Keratinocyte (primary cell): ENCODE measurements around the gene MED23. TPM values are rescaled to one million over a fixed set of nuclear protein-coding genes. Genes with fewer than 3 reads are reported as not detected.

Experiments used
- DNase-seq: peaks from one replicate; pipeline ENCODE4 v3.0.0-alpha.2; 2011; ENCODE audit warnings: low read depth, missing footprints, low spot score
- FAIRE-seq: peaks from 2 replicates; lab custom pipeline; 2011; peaks lifted over from hg19 to GRCh38; lab: Jason Lieb, UNC
- H2AFZ ChIP-seq: 2 replicates; pipeline ENCODE4 v1.6.0; 2012; ENCODE audit warnings: low read length, control low read depth, inconsistent platforms; ENCODE audit not compliant: control insufficient read depth
- H3K27ac ChIP-seq: 2 replicates; pipeline ENCODE4 v1.5.1; 2011; ENCODE audit warnings: low read length; ENCODE audit not compliant: control insufficient read depth, insufficient read depth
- H3K27me3 ChIP-seq: 3 replicates; pipeline ENCODE4 v1.6.0; 2011; ENCODE audit warnings: low read length; ENCODE audit not compliant: control insufficient read depth, insufficient read depth; ENCODE audit errors: extremely low read depth
- H3K36me3 ChIP-seq, 2 experiments: 2 replicates in 1 of 2; 3 replicates in 1 of 2; pipeline ENCODE4 v1.5.1; 2011; ENCODE audit warnings: low read length in 2 of 2, mild to moderate bottlenecking in 1 of 2; ENCODE audit not compliant: control insufficient read depth in 2 of 2, insufficient read depth in 2 of 2; ENCODE audit errors: extremely low read depth in 1 of 2
- H3K4me1 ChIP-seq: 3 replicates; pipeline ENCODE4 v1.5.1; 2011; ENCODE audit warnings: low read length; ENCODE audit not compliant: control insufficient read depth, insufficient read depth; ENCODE audit errors: extremely low read depth
- H3K4me2 ChIP-seq: 3 replicates; pipeline ENCODE4 v1.6.0; 2011; ENCODE audit warnings: low read depth, low read length; ENCODE audit not compliant: control insufficient read depth, insufficient read depth; ENCODE audit errors: extremely low read depth
- H3K4me3 ChIP-seq, 3 experiments: fragments of 200-600 bp in 1 of 3; sonication (generic) in 1 of 3; 2 replicates in 2 of 3; 3 replicates in 1 of 3; pipeline ENCODE4 v1.5.1; 2011 to 2016; ENCODE audit warnings: low read length in 3 of 3, mild to moderate bottlenecking in 3 of 3, control low read depth in 2 of 3, inconsistent platforms in 1 of 3, low read depth in 1 of 3, mixed read lengths in 1 of 3, mixed run types in 1 of 3, moderate library complexity in 1 of 3; ENCODE audit not compliant: control insufficient read depth in 2 of 3, insufficient read depth in 2 of 3; ENCODE audit errors: extremely low read depth in 1 of 3
- H3K79me2 ChIP-seq: 2 replicates; pipeline ENCODE4 v1.6.0; 2012; ENCODE audit warnings: low read length; ENCODE audit not compliant: control insufficient read depth, insufficient read depth
- H3K9ac ChIP-seq: 3 replicates; pipeline ENCODE4 v1.6.0; 2011; ENCODE audit warnings: low read length; ENCODE audit not compliant: control insufficient read depth, insufficient read depth; ENCODE audit errors: extremely low read depth
- H3K9me1 ChIP-seq: 3 replicates; pipeline ENCODE4 v1.6.0; 2011; ENCODE audit warnings: low read length; ENCODE audit not compliant: control insufficient read depth, insufficient read depth; ENCODE audit errors: extremely low read depth
- H3K9me3 ChIP-seq: 2 replicates; pipeline ENCODE4 v1.5.1; 2012; ENCODE audit warnings: low read depth, low read length; ENCODE audit not compliant: control insufficient read depth
- H4K20me1 ChIP-seq: 3 replicates; pipeline ENCODE4 v1.6.0; 2011; ENCODE audit warnings: low read length; ENCODE audit not compliant: control insufficient read depth, insufficient read depth; ENCODE audit errors: extremely low read depth
- EZH2 ChIP-seq: IDR thresholded peaks from one replicate; pipeline ENCODE4 v1.6.1; 2012; ENCODE audit warnings: inconsistent platforms, mild to moderate bottlenecking, low read length, moderate library complexity
- dilution Hi-C: fragments of 300-500 bp; cut with MboI; formaldehyde crosslinking; loops from one replicate; pipeline ENCODE4 v1.7.0; 2020; ENCODE audit warnings: low sequenced_read_pairs; ENCODE audit not compliant: extremely low pct_ligation_motif_present
- polyA plus RNA-seq, 5 experiments: library from polyadenylated mRNA; depleted of rRNA in 3 of 5; stranded (reverse) in 3 of 5; stranded (forward) in 1 of 5; unstranded in 1 of 5; fragments of >200 nt; gene quantifications; 1 replicate in 1 of 5; 2 replicates in 3 of 5; 3 replicates in 1 of 5; pipeline versions ENCODE4 v1.2.1 to v1.2.3, GENCODE V29; 2011 to 2012; ENCODE audit warnings: missing spikeins in 2 of 5, low read depth in 1 of 5, low replicate concordance in 1 of 5
- TF ChIP-seq, protein P1 (sequence below), 3 experiments: IDR thresholded peaks in 1 of 3; conservative IDR thresholded peaks in 1 of 3; optimal IDR thresholded peaks in 1 of 3; 2 replicates in 2 of 3; 3 replicates in 1 of 3; pipeline versions ENCODE3 to v1.5.1; 2011; ENCODE audit warnings: low read length in 3 of 3, mild to moderate bottlenecking in 3 of 3, moderate library complexity in 2 of 3, control low read depth in 1 of 3, inconsistent platforms in 1 of 3; ENCODE audit not compliant: insufficient read depth in 2 of 3; ENCODE audit errors: extremely low read depth in 1 of 3

MED23 gene
- polyA plus RNA-seq, 1 donor (not counting 4 experiments of a cell fraction or from before 2014, with no cell fraction given): 24.9 TPM

DNA sequence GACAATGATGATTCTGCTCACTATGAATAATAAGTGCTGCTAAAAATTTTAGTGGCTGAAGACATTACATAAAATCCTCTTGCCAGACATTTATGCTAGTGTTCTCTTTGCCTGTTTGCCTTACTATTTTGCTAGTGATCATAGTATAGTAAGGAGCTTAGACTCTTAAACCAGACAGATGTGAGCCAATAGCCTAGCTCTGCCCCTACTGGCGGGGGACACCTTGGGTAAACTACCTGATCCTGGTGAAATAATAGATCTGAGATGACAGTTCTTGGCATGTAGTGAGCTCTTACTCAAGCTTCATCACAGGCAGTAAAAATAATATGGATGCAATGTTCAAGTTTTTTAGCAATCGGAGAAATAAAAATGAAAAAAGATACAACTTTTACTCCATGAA lies 27.9 kb upstream of the MED23 start:
- H3K9me1 ChIP-seq: no peaks in the 10 kb centered on the region
- no peak for TF ChIP-seq EZH2
- TF ChIP-seq, protein P1, sequence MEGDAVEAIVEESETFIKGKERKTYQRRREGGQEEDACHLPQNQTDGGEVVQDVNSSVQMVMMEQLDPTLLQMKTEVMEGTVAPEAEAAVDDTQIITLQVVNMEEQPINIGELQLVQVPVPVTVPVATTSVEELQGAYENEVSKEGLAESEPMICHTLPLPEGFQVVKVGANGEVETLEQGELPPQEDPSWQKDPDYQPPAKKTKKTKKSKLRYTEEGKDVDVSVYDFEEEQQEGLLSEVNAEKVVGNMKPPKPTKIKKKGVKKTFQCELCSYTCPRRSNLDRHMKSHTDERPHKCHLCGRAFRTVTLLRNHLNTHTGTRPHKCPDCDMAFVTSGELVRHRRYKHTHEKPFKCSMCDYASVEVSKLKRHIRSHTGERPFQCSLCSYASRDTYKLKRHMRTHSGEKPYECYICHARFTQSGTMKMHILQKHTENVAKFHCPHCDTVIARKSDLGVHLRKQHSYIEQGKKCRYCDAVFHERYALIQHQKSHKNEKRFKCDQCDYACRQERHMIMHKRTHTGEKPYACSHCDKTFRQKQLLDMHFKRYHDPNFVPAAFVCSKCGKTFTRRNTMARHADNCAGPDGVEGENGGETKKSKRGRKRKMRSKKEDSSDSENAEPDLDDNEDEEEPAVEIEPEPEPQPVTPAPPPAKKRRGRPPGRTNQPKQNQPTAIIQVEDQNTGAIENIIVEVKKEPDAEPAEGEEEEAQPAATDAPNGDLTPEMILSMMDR (optimal IDR thresholded peaks at IDR 0.05 in 1 of 3, IDR thresholded peaks at IDR 0.05 in 1 of 3, conservative IDR thresholded peaks at IDR 0.05 in 1 of 3; ENCODE audit: extremely low read depth in 1 of 3, insufficient read depth in 2 of 3, low read length in 3 of 3): no peak
- H3K79me2 ChIP-seq: no peaks in the 10 kb centered on the region
- no peaks in the 10 kb centered on the region for H3K9me3 ChIP-seq
- H3K36me3 ChIP-seq: no peaks in the 10 kb centered on the region
- no peaks in the 10 kb centered on the region for H3K4me1 ChIP-seq
- no peak overlapping the region for H2AFZ ChIP-seq
- no peak for FAIRE-seq
- H3K4me3 ChIP-seq: no peak overlapping the region
- DNase-seq: no peak
- H3K4me2 ChIP-seq: no peak overlapping the region
- no peaks in the 10 kb centered on the region for H4K20me1 ChIP-seq
- no peak overlapping the region for H3K27ac ChIP-seq
- no peaks in the 10 kb centered on the region for H3K27me3 ChIP-seq
- dilution Hi-C loops: no loop called here
- no peak overlapping the region for H3K9ac ChIP-seq

DNA sequence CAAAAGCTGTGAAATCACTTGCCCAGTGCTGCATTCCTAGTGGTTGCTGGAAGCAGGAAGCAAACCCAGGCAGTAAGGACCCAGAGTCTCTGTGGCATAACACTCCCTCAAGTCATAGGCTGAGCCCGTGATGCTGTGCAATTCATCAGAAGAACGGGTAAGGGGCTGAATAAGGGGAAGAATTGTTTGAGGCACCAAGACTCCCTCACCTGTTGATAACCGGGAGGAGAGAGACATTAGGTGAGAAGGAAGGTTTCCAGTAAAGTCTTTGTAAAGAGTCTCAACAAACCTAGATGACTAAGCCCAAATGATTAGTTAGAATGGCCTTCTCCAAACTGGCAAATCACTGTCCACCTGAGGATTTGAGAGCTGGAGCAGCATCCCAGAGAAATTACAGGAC lies 27.3 kb upstream of the MED23 start:
- H3K4me1 ChIP-seq: no peaks in the 10 kb centered on the region
- TF ChIP-seq EZH2: no peak
- TF ChIP-seq, protein P1 (optimal IDR thresholded peaks at IDR 0.05 in 1 of 3, IDR thresholded peaks at IDR 0.05 in 1 of 3, conservative IDR thresholded peaks at IDR 0.05 in 1 of 3; ENCODE audit: extremely low read depth in 1 of 3, insufficient read depth in 2 of 3, low read length in 3 of 3): no peak
- H3K79me2 ChIP-seq: no peaks in the 10 kb centered on the region
- no peaks in the 10 kb centered on the region for H3K9me3 ChIP-seq
- no peak overlapping the region for H2AFZ ChIP-seq
- FAIRE-seq (no peak), DNase-seq (no peak)
- no peaks in the 10 kb centered on the region for H3K9me1 ChIP-seq
- no peak overlapping the region for H3K4me2 ChIP-seq
- no peak overlapping the region for H3K27ac ChIP-seq
- dilution Hi-C loops: no loop called here
- no peaks in the 10 kb centered on the region for H3K27me3 ChIP-seq
- H4K20me1 ChIP-seq: no peaks in the 10 kb centered on the region
- H3K9ac ChIP-seq: no peak overlapping the region
- no peaks in the 10 kb centered on the region for H3K36me3 ChIP-seq
- H3K4me3 ChIP-seq: no peak overlapping the region
